Measurements from ENCODE around the gene PORCN. TPM values are rescaled to one million over a fixed set of nuclear protein-coding genes. Genes with fewer than 3 reads are reported as not detected.

The PORCN gene
- total RNA-seq, 2 donors from 2014 or later = 51.1 to 54.4 TPM

DNA sequence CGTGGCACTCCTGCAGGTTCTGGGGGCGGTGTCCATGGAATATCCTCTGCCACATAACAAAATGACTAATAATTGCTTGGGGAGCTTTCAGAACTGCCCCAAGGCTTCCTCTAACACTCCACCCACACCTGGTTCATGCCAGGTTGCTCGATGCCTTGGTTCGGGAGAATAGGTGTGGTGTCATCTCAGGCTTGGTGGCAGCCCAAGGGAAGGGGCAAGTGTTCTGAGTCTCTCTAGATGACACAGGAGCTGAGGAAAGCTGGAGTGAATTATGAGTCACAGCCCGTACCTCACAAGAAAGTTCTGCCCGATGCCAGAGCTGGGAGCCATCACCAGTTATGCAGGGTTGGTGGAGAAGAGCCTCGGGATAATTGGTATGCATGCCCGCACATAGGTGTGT is 18.1 kb upstream of the PORCN start:
- Histone ChIP-seq H3K9me3 (ENCODE audit: control insufficient read depth, low read length) (no peaks in the 10 kb centered on the region), H3K4me3 (ENCODE audit: low read length) (no peak overlapping the region), H3K27me3 (ENCODE audit: control insufficient read depth, insufficient read depth, low read length, poor library complexity, severe bottlenecking) (no peaks in the 10 kb centered on the region), H3K27ac (ENCODE audit: low read depth, low read length) (no peak overlapping the region), H3K9ac (ENCODE audit: extremely low read depth, low read length, poor library complexity, severe bottlenecking) (no peak overlapping the region), H3K4me1 (ENCODE audit: control insufficient read depth, insufficient read depth, low read length) (no peaks in the 10 kb centered on the region), H3K36me3 (ENCODE audit: control insufficient read depth, insufficient read depth, low read length) (peaks cover 4% of the 10 kb centered on the region)
- Mint-ChIP-seq H3K27ac (no peak overlapping the region), H3K27me3 (ENCODE audit: insufficient read depth) (no peaks in the 10 kb centered on the region), H3K36me3 (ENCODE audit: low read depth) (peaks cover 9% of the 10 kb centered on the region), H3K9me3 (peaks cover 74% of the 10 kb centered on the region), H3K4me3 (no peak overlapping the region), H3K4me1 (no peaks in the 10 kb centered on the region)
- WGBS, 2 experiments (ENCODE audit: insufficient coverage in 1 of 2, insufficient read length in 1 of 2) = 90 to 92% methylated on average over 4 to 8 of the region's 8 CpGs
- no peak for DNase-seq
- TF ChIP-seq CTCF (conservative IDR thresholded peaks at IDR 0.05) = no peak

DNA sequence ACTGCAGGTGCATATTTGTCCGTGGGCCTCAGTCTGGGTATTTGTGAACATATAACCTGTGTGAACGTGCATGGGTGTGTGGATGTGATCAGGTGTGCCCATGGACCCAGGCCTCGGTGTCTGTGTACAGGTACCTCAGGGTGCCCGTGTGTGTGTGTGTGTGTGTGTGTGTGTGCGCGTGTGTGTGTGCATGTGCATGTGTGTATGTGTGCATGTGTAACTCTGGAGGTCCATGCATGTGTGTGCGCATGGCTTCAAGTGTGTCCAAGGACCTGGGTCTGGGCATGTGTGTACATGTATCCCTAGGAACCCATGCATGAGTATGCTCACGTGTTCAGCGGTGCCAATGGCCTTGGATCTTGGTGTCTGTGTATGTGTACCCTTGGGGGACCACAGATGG is 17.0 kb upstream of the PORCN start:
- no peaks in the 10 kb centered on the region for H3K27me3 Mint-ChIP-seq (ENCODE audit: insufficient read depth)
- WGBS, 2 experiments (ENCODE audit: insufficient coverage in 1 of 2, insufficient read length in 1 of 2) = 95% methylated on average over 7 of the region's 9 CpGs; no CpG with 5 or more reads in 1 of the 2 experiments
- Histone ChIP-seq H3K27me3 (ENCODE audit: control insufficient read depth, insufficient read depth, low read length, poor library complexity, severe bottlenecking) (no peaks in the 10 kb centered on the region), H3K9ac (ENCODE audit: extremely low read depth, low read length, poor library complexity, severe bottlenecking) (no peak overlapping the region), H3K4me3 (ENCODE audit: low read length) (no peak overlapping the region), H3K27ac (ENCODE audit: low read depth, low read length) (no peak overlapping the region), H3K36me3 (ENCODE audit: control insufficient read depth, insufficient read depth, low read length) (peaks cover 4% of the 10 kb centered on the region), H3K9me3 (ENCODE audit: control insufficient read depth, low read length) (no peaks in the 10 kb centered on the region), H3K4me1 (ENCODE audit: control insufficient read depth, insufficient read depth, low read length) (no peaks in the 10 kb centered on the region)
- no peak overlapping the region for H3K27ac Mint-ChIP-seq
- H3K4me3 Mint-ChIP-seq = no peak overlapping the region
- TF ChIP-seq CTCF (conservative IDR thresholded peaks at IDR 0.05) = no peak
- H3K36me3 Mint-ChIP-seq (ENCODE audit: low read depth) = peaks cover 5% of the 10 kb centered on the region
- H3K9me3 Mint-ChIP-seq = peaks cover 74% of the 10 kb centered on the region
- DNase-seq = no peak
- H3K4me1 Mint-ChIP-seq = no peaks in the 10 kb centered on the region

DNA sequence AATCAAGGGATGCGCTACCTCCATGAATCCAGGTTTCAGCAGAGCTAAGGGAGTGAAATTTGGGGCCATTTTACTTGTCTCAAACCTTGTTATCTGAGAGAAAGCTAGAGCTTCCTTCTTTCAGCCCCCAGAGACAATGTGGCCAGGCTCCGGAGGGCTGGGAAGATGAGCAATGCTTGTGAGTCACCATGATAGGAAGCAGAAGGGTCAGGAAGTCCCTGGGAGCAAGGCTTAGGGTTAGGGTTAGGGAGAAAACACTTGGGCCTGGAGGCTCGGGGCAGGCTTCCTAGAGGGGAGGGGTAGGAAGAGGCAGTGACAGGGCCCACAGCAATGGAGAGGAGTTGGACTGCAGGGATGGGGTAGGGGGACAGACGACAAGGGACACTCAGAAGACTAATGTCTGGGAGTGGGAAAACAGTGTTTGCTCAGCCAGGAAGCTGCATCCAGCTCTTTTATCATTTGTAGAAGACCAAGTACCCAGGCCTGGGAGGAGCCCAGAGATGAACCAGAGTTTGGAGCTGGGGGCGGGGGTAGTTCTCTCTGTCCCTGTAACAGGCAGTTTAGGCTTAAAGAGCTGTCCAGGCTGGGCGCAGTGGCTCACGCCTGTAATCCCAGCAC is 16.4 kb upstream of the PORCN start:
- H3K27me3 Mint-ChIP-seq (ENCODE audit: insufficient read depth) = no peaks in the 10 kb centered on the region
- H3K4me3 Mint-ChIP-seq = no peak overlapping the region
- H3K4me1 Mint-ChIP-seq = no peaks in the 10 kb centered on the region
- peaks cover under 1% of the 10 kb centered on the region for H3K36me3 Mint-ChIP-seq (ENCODE audit: low read depth)
- Histone ChIP-seq H3K9ac (ENCODE audit: extremely low read depth, low read length, poor library complexity, severe bottlenecking) (no peak overlapping the region), H3K36me3 (ENCODE audit: control insufficient read depth, insufficient read depth, low read length) (peaks cover 2% of the 10 kb centered on the region), H3K9me3 (ENCODE audit: control insufficient read depth, low read length) (no peaks in the 10 kb centered on the region), H3K27ac (ENCODE audit: low read depth, low read length) (no peak overlapping the region), H3K4me3 (ENCODE audit: low read length) (no peak overlapping the region), H3K4me1 (ENCODE audit: control insufficient read depth, insufficient read depth, low read length) (no peaks in the 10 kb centered on the region), H3K27me3 (ENCODE audit: control insufficient read depth, insufficient read depth, low read length, poor library complexity, severe bottlenecking) (no peaks in the 10 kb centered on the region)
- no peak for DNase-seq
- peaks cover 70% of the 10 kb centered on the region for H3K9me3 Mint-ChIP-seq
- no peak for TF ChIP-seq CTCF (conservative IDR thresholded peaks at IDR 0.05)
- no peak overlapping the region for H3K27ac Mint-ChIP-seq
- 87 to 100% methylated on average over 1 to 7 of the region's 7 CpGs for WGBS, 2 experiments (ENCODE audit: insufficient coverage in 1 of 2, insufficient read length in 1 of 2)

Measured in endodermal cell (in vitro differentiated cells).